Calu3 (cell line): ENCODE measurements around the gene SH3BP4. TPM values are rescaled to one million over a fixed set of nuclear protein-coding genes. Genes with fewer than 3 reads are reported as not detected.
A peak's percentile ranks its signal among the peaks of the same experiment; 100 is the strongest.

Experiments used
- BruUV-seq: library from RNA; stranded (reverse); fragments of 400-500 nt; replicated peaks from 2 replicates; lab custom pipeline; 2021; lab: Mats Ljungman, UMichigan
- CTCF ChIA-PET: fragments of 300-600 bp; sonication (Branson Sonifier 250); formaldehyde crosslinking; loops from one replicate; lab custom pipeline; 2022; ENCODE audit warnings: antibody characterized with exemption; lab: Charles Lee
- DNase-seq: peaks from one replicate; pipeline ENCODE4 v3.0.0; 2022
- H3K27ac Mint-ChIP-seq: one replicate; pipeline ENCODE4 v1.8.0; 2022; ENCODE audit warnings: mixed read lengths; ENCODE audit not compliant: unreplicated experiment
- H3K27me3 Mint-ChIP-seq: one replicate; pipeline ENCODE4 v1.8.0; 2022; ENCODE audit warnings: mixed read lengths; ENCODE audit not compliant: unreplicated experiment
- H3K36me3 Mint-ChIP-seq: one replicate; pipeline ENCODE4 v1.8.0; 2022; ENCODE audit warnings: mild to moderate bottlenecking, moderate library complexity, mixed read lengths; ENCODE audit not compliant: insufficient read depth, unreplicated experiment
- H3K4me1 Mint-ChIP-seq: one replicate; pipeline ENCODE4 v1.8.0; 2022; ENCODE audit warnings: mild to moderate bottlenecking, low read depth, mixed read lengths; ENCODE audit not compliant: unreplicated experiment
- H3K4me3 Mint-ChIP-seq: one replicate; pipeline ENCODE4 v1.8.0; 2022; ENCODE audit warnings: mild to moderate bottlenecking, low read depth, moderate library complexity, mixed read lengths; ENCODE audit not compliant: unreplicated experiment
- H3K9me3 Mint-ChIP-seq: one replicate; pipeline ENCODE4 v1.8.0; 2022; ENCODE audit warnings: low read depth, mixed read lengths; ENCODE audit not compliant: unreplicated experiment
- CTCF ChIP-seq: fragments of 200-600 bp; IDR thresholded peaks from one replicate; pipeline ENCODE4 v1.8.0; 2022; ENCODE audit warnings: antibody characterized with exemption; ENCODE audit not compliant: unreplicated experiment
- intact Hi-C: fragments of 100-400 bp; cut with micrococcal nuclease; formaldehyde crosslinking; loops from one replicate; pipeline ENCODE4 v1.10.0; 2022; ENCODE audit not compliant: unreplicated experiment
- total RNA-seq: library from RNA; stranded (reverse); gene quantifications from 2 replicates; pipeline ENCODE4 v1.2.3, GENCODE V29; 2022

Gene SH3BP4
- total RNA-seq, 1 experiment from 2014 or later: 36.9 TPM

GRCh38 chr2:234979204-234980167 lies 27.7 kb downstream of the SH3BP4 start:
- Mint-ChIP-seq H3K9me3 (no peaks in the 10 kb centered on the region), H3K36me3 (peaks cover 34% of the 10 kb centered on the region), H3K27me3 (no peaks in the 10 kb centered on the region), H3K27ac (peak overlapping the region; percentile 93), H3K4me1 (peaks cover 76% of the 10 kb centered on the region), H3K4me3 (peak overlapping the region; percentile 75)
- CTCF ChIA-PET: interaction anchor here (0.5 to 0.8 kb wide), 2 partner anchors 9 to 22 kb away, joined by 3 read pairs; no protein-coding TSS in a partner anchor
- intact Hi-C loops: loop anchor here (2.0 to 5.0 kb wide), 3 partner anchors 47 to 97 kb away; no protein-coding TSS in a partner anchor
- DNase-seq: no peak
- no TSS peak for BruUV-seq
- no peak for TF ChIP-seq CTCF

GRCh38 chr2:234980451-234981187 lies 28.8 kb downstream of the SH3BP4 start:
- H3K4me1 Mint-ChIP-seq: peaks cover 76% of the 10 kb centered on the region
- H3K27me3 Mint-ChIP-seq: no peaks in the 10 kb centered on the region
- intact Hi-C loops: loop anchor here (2.0 to 5.0 kb wide), 2 partner anchors 46 to 98 kb away; no protein-coding TSS in a partner anchor
- H3K4me3 Mint-ChIP-seq: peak overlapping the region; percentile 67
- no TSS peak for BruUV-seq
- no peak for TF ChIP-seq CTCF
- H3K36me3 Mint-ChIP-seq: peaks cover 34% of the 10 kb centered on the region
- CTCF ChIA-PET: interaction anchor here (0.5 to 1.4 kb wide), 9 partner anchors 8 to 136 kb away, joined by 3 to 6 read pairs (median 3); no protein-coding TSS in a partner anchor
- H3K27ac Mint-ChIP-seq: peak overlapping the region; percentile 93
- DNase-seq: no peak
- H3K9me3 Mint-ChIP-seq: no peaks in the 10 kb centered on the region

GRCh38 chr2:234981197-234982095 lies 29.6 kb downstream of the SH3BP4 start:
- no TSS peak for BruUV-seq
- peak overlapping the region; percentile 67 for H3K4me3 Mint-ChIP-seq
- H3K27ac Mint-ChIP-seq: peak overlapping the region; percentile 93
- H3K27me3 Mint-ChIP-seq: no peaks in the 10 kb centered on the region
- peaks cover 73% of the 10 kb centered on the region for H3K4me1 Mint-ChIP-seq
- peaks cover 30% of the 10 kb centered on the region for H3K36me3 Mint-ChIP-seq
- DNase-seq: peak; percentile 78
- H3K9me3 Mint-ChIP-seq: no peaks in the 10 kb centered on the region
- TF ChIP-seq CTCF: no peak
- CTCF ChIA-PET: interaction anchor here (0.6 to 1.4 kb wide), 10 partner anchors 8 to 156 kb away, joined by 3 to 6 read pairs (median 3); no protein-coding TSS in a partner anchor
- intact Hi-C loops: loop anchor here (2.0 to 5.0 kb wide), 2 partner anchors 45 to 99 kb away; no protein-coding TSS in a partner anchor
